SK-N-SH (cell line): ENCODE results near the gene SLCO4A1. TPM values are rescaled to one million over a fixed set of nuclear protein-coding genes. Genes with fewer than 3 reads are reported as not detected.

ENCODE experiments used
- CTCF ChIA-PET: fragments of 300-600, 350-600 bp; formaldehyde crosslinking; extraction: SDS; loops from one replicate; lab custom pipeline; 2021; lab: Yijun Ruan, JAX
- POLR2A ChIA-PET: fragments of 350-600 bp; sonication (Branson Sonifier 250); formaldehyde crosslinking; extraction: SDS; loops from one replicate; lab custom pipeline; 2020; ENCODE audit warnings: antibody characterized with exemption, inconsistent platforms; lab: Yijun Ruan, JAX
- DNase-seq: peaks from one replicate; pipeline ENCODE4 v3.0.0; 2012
- H2AFZ ChIP-seq: fragments of 200-600 bp; sonication (generic); 2 replicates; pipeline ENCODE4 v1.8.1; 2016; ENCODE audit warnings: antibody characterized with exemption, mild to moderate bottlenecking, low read depth
- H3F3A ChIP-seq: fragments of 200-600 bp; sonication (generic); replicated peaks from 2 replicates; pipeline ENCODE3; 2016; ENCODE audit warnings: antibody characterized with exemption, mild to moderate bottlenecking; ENCODE audit not compliant: insufficient read depth
- H3K27ac ChIP-seq, 2 experiments: fragments of 200-500 bp in 1 of 2; fragments of 200-600 bp in 1 of 2; sonication (Bioruptor generic) in 1 of 2; sonication (generic), shearing (Covaris generic) in 1 of 2; 2 replicates each; pipeline versions ENCODE4 v1.5.1 to v1.6.1; 2014 to 2016; ENCODE audit warnings: low read depth in 2 of 2, inconsistent platforms in 1 of 2, low read length in 1 of 2, mild to moderate bottlenecking in 1 of 2, mixed read lengths in 1 of 2
- H3K27me3 ChIP-seq: fragments of 200-600 bp; sonication (generic), shearing (Covaris generic); 2 replicates; pipeline ENCODE4 v1.6.1; 2016; ENCODE audit warnings: mixed run types; ENCODE audit not compliant: insufficient read depth
- H3K36me3 ChIP-seq, 2 experiments: fragments of 200-500 bp in 1 of 2; fragments of 200-600 bp in 1 of 2; sonication (Bioruptor generic) in 1 of 2; sonication (generic) in 1 of 2; replicated peaks in 1 of 2; 2 replicates each; pipeline versions ENCODE3 to v1.5.1; 2014 to 2016; ENCODE audit warnings: low read length in 1 of 2, mild to moderate bottlenecking in 1 of 2; ENCODE audit not compliant: insufficient read depth in 2 of 2, control insufficient read depth in 1 of 2
- H3K4me1 ChIP-seq, 2 experiments: fragments of 200-500 bp in 1 of 2; fragments of 200-600 bp in 1 of 2; sonication (Bioruptor generic) in 1 of 2; sonication (generic), shearing (Covaris generic) in 1 of 2; 2 replicates each; pipeline versions ENCODE4 v1.5.1 to v1.6.1; 2014 to 2016; ENCODE audit warnings: low read depth in 1 of 2, low read length in 1 of 2, mixed run types in 1 of 2; ENCODE audit not compliant: insufficient read depth in 2 of 2, control insufficient read depth in 1 of 2
- H3K4me2 ChIP-seq: fragments of 200-600 bp; sonication (generic), shearing (Covaris generic); 2 replicates; pipeline ENCODE4 v1.6.1; 2017; ENCODE audit warnings: mixed run types
- H3K4me3 ChIP-seq, 2 experiments: fragments of 200-500 bp in 1 of 2; fragments of 200-600 bp in 1 of 2; sonication (Bioruptor generic) in 1 of 2; sonication (generic), shearing (Covaris generic) in 1 of 2; 2 replicates each; pipeline versions ENCODE4 v1.5.1 to v1.8.1; 2014 to 2016; ENCODE audit warnings: low read depth in 2 of 2, inconsistent platforms in 1 of 2, low read length in 1 of 2, mild to moderate bottlenecking in 1 of 2, mixed read lengths in 1 of 2, moderate library complexity in 1 of 2
- H3K79me2 ChIP-seq: fragments of 200-600 bp; sonication (generic); 2 replicates; pipeline ENCODE4 v1.8.1; 2017; ENCODE audit warnings: mild to moderate bottlenecking; ENCODE audit not compliant: insufficient read depth
- H3K9ac ChIP-seq: fragments of 200-600 bp; sonication (generic); 2 replicates; pipeline ENCODE4 v1.6.1; 2017; ENCODE audit warnings: mixed run types
- H3K9me2 ChIP-seq: fragments of 200-600 bp; sonication (generic); 2 replicates; pipeline ENCODE4 v1.6.1; 2017; ENCODE audit warnings: mixed run types
- H3K9me3 ChIP-seq: fragments of 200-600 bp; sonication (generic); 2 replicates; pipeline ENCODE4 v1.6.1; 2017; ENCODE audit warnings: mixed run types, mild to moderate bottlenecking, moderate library complexity
- H4K20me1 ChIP-seq: fragments of 200-600 bp; sonication (generic); 2 replicates; pipeline ENCODE4 v1.6.1; 2017; ENCODE audit warnings: mild to moderate bottlenecking, mixed run types; ENCODE audit not compliant: insufficient read depth
- ELF1 ChIP-seq: IDR thresholded peaks from 2 replicates; pipeline ENCODE4 v1.4.0; 2012
- EP300 ChIP-seq, 2 experiments: IDR thresholded peaks; 2 replicates each; pipeline versions ENCODE4 v1.4.0 to v1.6.1; 2012; ENCODE audit warnings: borderline replicate concordance in 1 of 2, low read depth in 1 of 2, low read length in 1 of 2
- GABPA ChIP-seq: IDR thresholded peaks from 2 replicates; pipeline ENCODE4 v1.4.0; 2012; ENCODE audit warnings: low read depth, mild to moderate bottlenecking
- GATA2 ChIP-seq: sonication (generic); formaldehyde crosslinking; IDR thresholded peaks from 2 replicates; pipeline ENCODE4 v1.5.0; 2020; ENCODE audit warnings: mild to moderate bottlenecking, missing genetic modification reagents
- NFIC ChIP-seq: IDR thresholded peaks from 2 replicates; pipeline ENCODE4 v1.4.0; 2012; ENCODE audit warnings: borderline replicate concordance
- NRF1 ChIP-seq: IDR thresholded peaks from 2 replicates; pipeline ENCODE4 v1.6.1; 2012; ENCODE audit warnings: low read depth, mild to moderate bottlenecking, low read length
- POLR2AphosphoS5 ChIP-seq: IDR thresholded peaks from 2 replicates; pipeline ENCODE4 v1.6.1; 2012; ENCODE audit warnings: low read depth, low read length
- RCOR1 ChIP-seq: fragments of 150-350 bp; IDR thresholded peaks from 2 replicates; pipeline ENCODE4 v1.6.1; 2017; ENCODE audit warnings: antibody characterized with exemption, low read length
- RXRA ChIP-seq: IDR thresholded peaks from 2 replicates; pipeline ENCODE4 v1.4.0; 2012; ENCODE audit warnings: low read depth, mild to moderate bottlenecking, borderline replicate concordance
- TCF12 ChIP-seq: IDR thresholded peaks from 2 replicates; pipeline ENCODE4 v1.4.0; 2012
- TEAD4 ChIP-seq: IDR thresholded peaks from 2 replicates; pipeline ENCODE4 v1.4.0; 2012; ENCODE audit warnings: mild to moderate bottlenecking, borderline replicate concordance; ENCODE audit not compliant: insufficient read depth
- YY1 ChIP-seq: IDR thresholded peaks from 2 replicates; pipeline ENCODE4 v1.4.0; 2012; ENCODE audit warnings: low read depth, mild to moderate bottlenecking
- WGBS: methylation state at CpG from one replicate; pipeline ENCODE4 v1.1.6; 2017; ENCODE audit warnings: low lambda C conversion rate; 5-methylcytosine and 5-hydroxymethylcytosine counted together
- polyA plus RNA-seq, 3 experiments: library from polyadenylated mRNA; depleted of rRNA; stranded (reverse); fragments of >200 nt; gene quantifications; 2 replicates each; pipeline ENCODE4 v1.2.3, GENCODE V29; 2012
- TF ChIP-seq, protein P1 (sequence below): IDR thresholded peaks from 2 replicates; pipeline ENCODE4 v1.4.0; 2012; ENCODE audit warnings: low read depth
- TF ChIP-seq, protein P2 (sequence below): fragments of 150-350 bp; IDR thresholded peaks from 2 replicates; pipeline ENCODE4 v1.6.1; 2016; ENCODE audit warnings: mild to moderate bottlenecking, low read depth, low read length
- TF ChIP-seq, protein P3 (sequence below): IDR thresholded peaks from 2 replicates; pipeline ENCODE4 v1.4.0; 2012; ENCODE audit warnings: low read depth, borderline replicate concordance
- TF ChIP-seq, protein P4 (sequence below): IDR thresholded peaks from 2 replicates; pipeline ENCODE4 v1.4.0; 2012; ENCODE audit warnings: low read depth, borderline replicate concordance

The SLCO4A1 gene
- polyA plus RNA-seq, 1 of the 3 experiments (the other 2 are of a cell fraction): 0.33 TPM

DNA sequence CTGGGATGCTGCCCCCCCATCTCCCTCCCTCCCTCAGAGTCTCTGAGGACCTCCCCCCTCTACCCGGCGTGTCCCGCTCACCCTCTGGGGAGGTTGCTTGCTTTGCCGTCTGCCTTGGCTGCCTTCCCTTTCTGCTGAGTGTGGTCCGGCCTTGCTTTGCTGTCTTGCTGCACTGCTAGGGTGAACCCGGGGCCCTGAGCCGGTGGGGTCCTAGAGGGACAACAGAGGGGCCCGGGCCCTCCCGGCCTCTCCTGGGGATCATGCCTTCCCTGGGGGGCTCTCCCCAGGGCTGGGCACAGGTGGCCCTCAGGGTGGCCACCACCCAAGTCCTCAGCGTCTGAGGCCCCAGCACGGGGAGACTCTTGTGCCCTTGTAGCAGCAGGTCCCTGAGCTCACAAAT, 19.3 kb downstream of the SLCO4A1 start:
- Histone ChIP-seq H2AFZ (no peak overlapping the region), H3K4me1 (peaks cover 0 to 10% of the 10 kb centered on the region in 2 experiments; a peak in 1 of 4 replicates), H3K9me2 (no peaks in the 10 kb centered on the region), H3K36me3 (no peaks in the 10 kb centered on the region), H4K20me1 (no peaks in the 10 kb centered on the region), H3K79me2 (no peaks in the 10 kb centered on the region), H3K27me3 (no peaks in the 10 kb centered on the region), H3K4me2 (no peak overlapping the region), H3K27ac (no peak overlapping the region), H3K9me3 (no peaks in the 10 kb centered on the region), H3K9ac (no peak overlapping the region), H3F3A (no peaks in the 10 kb centered on the region), H3K4me3 (no peak overlapping the region)
- POLR2A ChIA-PET: no interaction called here
- TF ChIP-seq GABPA: no peak
- TF ChIP-seq RXRA: no peak
- TF ChIP-seq ELF1: no peak
- no peak for TF ChIP-seq NFIC
- TF ChIP-seq YY1: no peak
- TF ChIP-seq, protein P1, sequence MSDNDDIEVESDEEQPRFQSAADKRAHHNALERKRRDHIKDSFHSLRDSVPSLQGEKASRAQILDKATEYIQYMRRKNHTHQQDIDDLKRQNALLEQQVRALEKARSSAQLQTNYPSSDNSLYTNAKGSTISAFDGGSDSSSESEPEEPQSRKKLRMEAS: no peak
- no peak for TF ChIP-seq TEAD4
- TF ChIP-seq, protein P2, sequence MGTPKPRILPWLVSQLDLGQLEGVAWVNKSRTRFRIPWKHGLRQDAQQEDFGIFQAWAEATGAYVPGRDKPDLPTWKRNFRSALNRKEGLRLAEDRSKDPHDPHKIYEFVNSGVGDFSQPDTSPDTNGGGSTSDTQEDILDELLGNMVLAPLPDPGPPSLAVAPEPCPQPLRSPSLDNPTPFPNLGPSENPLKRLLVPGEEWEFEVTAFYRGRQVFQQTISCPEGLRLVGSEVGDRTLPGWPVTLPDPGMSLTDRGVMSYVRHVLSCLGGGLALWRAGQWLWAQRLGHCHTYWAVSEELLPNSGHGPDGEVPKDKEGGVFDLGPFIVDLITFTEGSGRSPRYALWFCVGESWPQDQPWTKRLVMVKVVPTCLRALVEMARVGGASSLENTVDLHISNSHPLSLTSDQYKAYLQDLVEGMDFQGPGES: no peak
- TF ChIP-seq, protein P3, sequence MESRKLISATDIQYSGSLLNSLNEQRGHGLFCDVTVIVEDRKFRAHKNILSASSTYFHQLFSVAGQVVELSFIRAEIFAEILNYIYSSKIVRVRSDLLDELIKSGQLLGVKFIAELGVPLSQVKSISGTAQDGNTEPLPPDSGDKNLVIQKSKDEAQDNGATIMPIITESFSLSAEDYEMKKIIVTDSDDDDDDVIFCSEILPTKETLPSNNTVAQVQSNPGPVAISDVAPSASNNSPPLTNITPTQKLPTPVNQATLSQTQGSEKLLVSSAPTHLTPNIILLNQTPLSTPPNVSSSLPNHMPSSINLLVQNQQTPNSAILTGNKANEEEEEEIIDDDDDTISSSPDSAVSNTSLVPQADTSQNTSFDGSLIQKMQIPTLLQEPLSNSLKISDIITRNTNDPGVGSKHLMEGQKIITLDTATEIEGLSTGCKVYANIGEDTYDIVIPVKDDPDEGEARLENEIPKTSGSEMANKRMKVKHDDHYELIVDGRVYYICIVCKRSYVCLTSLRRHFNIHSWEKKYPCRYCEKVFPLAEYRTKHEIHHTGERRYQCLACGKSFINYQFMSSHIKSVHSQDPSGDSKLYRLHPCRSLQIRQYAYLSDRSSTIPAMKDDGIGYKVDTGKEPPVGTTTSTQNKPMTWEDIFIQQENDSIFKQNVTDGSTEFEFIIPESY: no peak
- TF ChIP-seq POLR2AphosphoS5: no peak
- TF ChIP-seq NRF1: no peak
- no peak for TF ChIP-seq TCF12
- TF ChIP-seq RCOR1: no peak
- no peak for TF ChIP-seq EP300 (IDR thresholded peaks at IDR 0.05; ENCODE audit: borderline replicate concordance in 1 of 2, low read depth in 1 of 2, low read length in 1 of 2)
- TF ChIP-seq GATA2: no peak
- DNase-seq: no peak
- 97% methylated on average over 4 of the region's 11 CpGs for WGBS
- CTCF ChIA-PET: interaction anchor here (0.9 to 9.1 kb wide), 2 partner anchors 129 to 162 kb away, joined by 3 to 162 read pairs; no protein-coding TSS in a partner anchor

DNA sequence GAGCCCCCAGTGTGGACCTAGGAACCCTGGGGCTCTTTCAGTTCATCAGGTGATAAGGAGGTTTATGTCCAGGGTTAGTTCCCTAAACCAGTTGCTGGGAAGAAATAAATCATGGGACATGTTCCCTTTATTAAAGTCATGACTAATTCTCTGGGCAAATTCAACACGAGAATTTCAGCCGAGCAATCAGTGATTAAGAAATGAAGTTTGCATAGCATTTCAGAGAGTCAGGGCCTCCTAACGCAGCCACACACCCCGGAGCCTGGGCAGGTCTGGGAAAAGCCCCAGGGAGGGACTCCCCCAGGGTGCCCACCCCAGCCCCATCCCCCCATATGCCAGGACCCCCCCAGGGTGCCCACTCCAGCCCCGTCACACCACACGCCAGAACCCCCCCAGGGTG, 20.1 kb downstream of the SLCO4A1 start:
- Histone ChIP-seq H3K27me3 (no peaks in the 10 kb centered on the region), H3K4me1 (peaks cover 0 to 6% of the 10 kb centered on the region in 2 experiments; a peak in 1 of 4 replicates)
- POLR2A ChIA-PET: no interaction called here
- TF ChIP-seq, protein P4, sequence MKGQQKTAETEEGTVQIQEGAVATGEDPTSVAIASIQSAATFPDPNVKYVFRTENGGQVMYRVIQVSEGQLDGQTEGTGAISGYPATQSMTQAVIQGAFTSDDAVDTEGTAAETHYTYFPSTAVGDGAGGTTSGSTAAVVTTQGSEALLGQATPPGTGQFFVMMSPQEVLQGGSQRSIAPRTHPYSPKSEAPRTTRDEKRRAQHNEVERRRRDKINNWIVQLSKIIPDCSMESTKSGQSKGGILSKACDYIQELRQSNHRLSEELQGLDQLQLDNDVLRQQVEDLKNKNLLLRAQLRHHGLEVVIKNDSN: no peak
- TF ChIP-seq, protein P2: no peak
- TF ChIP-seq, all 33 proteins: peak for 0
- WGBS: 33% methylated on average over 4 of the region's 6 CpGs
- Histone ChIP-seq H3K9me3 (no peaks in the 10 kb centered on the region), H3K4me3 (no peak overlapping the region), H3K27ac (no peak overlapping the region), H3K79me2 (no peaks in the 10 kb centered on the region), H3F3A (no peaks in the 10 kb centered on the region), H3K9ac (no peak overlapping the region), H3K4me2 (no peak overlapping the region), H2AFZ (no peak overlapping the region), H4K20me1 (no peaks in the 10 kb centered on the region), H3K36me3 (no peaks in the 10 kb centered on the region), H3K9me2 (no peaks in the 10 kb centered on the region)
- CTCF ChIA-PET: interaction anchor here (0.9 to 9.1 kb wide), 2 partner anchors 129 to 163 kb away, joined by 3 to 162 read pairs; no protein-coding TSS in a partner anchor
- no peak for DNase-seq
